Caco-2 (cell line): ENCODE measurements around the gene ALDOB. TPM values are rescaled to one million over a fixed set of nuclear protein-coding genes. Genes with fewer than 3 reads are reported as not detected.

Experiments
- Bru-seq: library from RNA; stranded (reverse); fragments of 400-500 nt; gene quantifications from one replicate; lab custom pipeline; 2021; lab: Mats Ljungman, UMichigan
- BruChase-seq, 2 experiments: library from RNA; stranded (reverse); fragments of 400-500 nt; gene quantifications; one replicate each; lab custom pipeline; 2021; lab: Mats Ljungman, UMichigan
- BruUV-seq: library from RNA; stranded (reverse); fragments of 400-500 nt; replicated peaks from 2 replicates; lab custom pipeline; 2021; lab: Mats Ljungman, UMichigan
- CTCF ChIA-PET: fragments of 300-600 bp; sonication (Branson Sonifier 250); formaldehyde crosslinking; loops from one replicate; lab custom pipeline; 2022; ENCODE audit warnings: antibody characterized with exemption; lab: Charles Lee
- POLR2A ChIA-PET: fragments of 300-600 bp; sonication (Branson Sonifier 250); formaldehyde crosslinking; loops from one replicate; lab custom pipeline; 2022; ENCODE audit warnings: antibody characterized with exemption; lab: Charles Lee
- DNase-seq, 2 experiments: peaks; one replicate each; pipeline versions ENCODE4 v3.0.0 to v3.0.0-alpha.2; 2020 to 2022
- H3K27me3 ChIP-seq: replicated peaks from 2 replicates; pipeline ENCODE4 v1.6.0; 2011; ENCODE audit warnings: low read length; ENCODE audit not compliant: control insufficient read depth, insufficient read depth
- H3K36me3 ChIP-seq: 2 replicates; pipeline ENCODE4 v1.5.1; 2011; ENCODE audit warnings: low read length; ENCODE audit not compliant: control insufficient read depth, insufficient read depth
- H3K4me1 ChIP-seq: fragments of 250-450 bp; sonication (Bioruptor Pico); 2 replicates; pipeline ENCODE4 v1.5.1; 2020; ENCODE audit warnings: mild to moderate bottlenecking
- H3K4me3 ChIP-seq: 2 replicates; pipeline ENCODE4 v1.5.1; 2011; ENCODE audit warnings: low read depth, mild to moderate bottlenecking, control low read depth, low read length
- H3K9me3 ChIP-seq: fragments of 250-450 bp; sonication (Bioruptor Pico); 2 replicates; pipeline ENCODE4 v1.5.1; 2020; ENCODE audit warnings: mild to moderate bottlenecking, moderate library complexity
- H3K27ac Mint-ChIP-seq: one replicate; pipeline ENCODE4 v1.8.0; 2022; ENCODE audit warnings: mixed read lengths; ENCODE audit not compliant: unreplicated experiment
- H3K27me3 Mint-ChIP-seq: one replicate; pipeline ENCODE4 v1.8.0; 2022; ENCODE audit warnings: mixed read lengths; ENCODE audit not compliant: insufficient read depth, unreplicated experiment
- H3K36me3 Mint-ChIP-seq: one replicate; pipeline ENCODE4 v1.8.0; 2022; ENCODE audit warnings: mild to moderate bottlenecking, mixed read lengths; ENCODE audit not compliant: insufficient read depth, unreplicated experiment
- H3K4me1 Mint-ChIP-seq: one replicate; pipeline ENCODE4 v1.8.0; 2022; ENCODE audit warnings: low read depth, mixed read lengths; ENCODE audit not compliant: unreplicated experiment
- H3K4me3 Mint-ChIP-seq: one replicate; pipeline ENCODE4 v1.8.0; 2022; ENCODE audit warnings: mild to moderate bottlenecking, moderate library complexity, mixed read lengths; ENCODE audit not compliant: unreplicated experiment
- H3K9me3 Mint-ChIP-seq: one replicate; pipeline ENCODE4 v1.8.0; 2022; ENCODE audit warnings: mixed read lengths; ENCODE audit not compliant: unreplicated experiment
- intact Hi-C: fragments of 100-400 bp; cut with micrococcal nuclease; formaldehyde crosslinking; loops from one replicate; pipeline ENCODE4 v1.10.0; 2022; ENCODE audit not compliant: unreplicated experiment
- long read RNA-seq: library from polyadenylated mRNA; stranded (forward); transcript quantifications from one replicate; pipeline ENCODE4 v2.0.0, GENCODE V29; 2022
- total RNA-seq: library from RNA; stranded (reverse); gene quantifications from 2 replicates; pipeline ENCODE4 v1.2.3, GENCODE V29; 2022
- TF ChIP-seq, protein P1 (sequence below), 2 experiments: fragments of 200-600 bp in 1 of 2; IDR thresholded peaks; 1 replicate in 1 of 2; 2 replicates in 1 of 2; pipeline versions ENCODE4 v1.5.1 to v1.8.0; 2011 to 2022; ENCODE audit warnings: antibody characterized with exemption in 1 of 2, control low read depth in 1 of 2, inconsistent platforms in 1 of 2, low read depth in 1 of 2, low read length in 1 of 2, mild to moderate bottlenecking in 1 of 2, moderate library complexity in 1 of 2; ENCODE audit not compliant: insufficient read depth in 1 of 2, severe bottlenecking in 1 of 2, unreplicated experiment in 1 of 2

Gene ALDOB
- total RNA-seq = 0.18 TPM in 1 of 2 replicates, not detected in the other
- Bru-seq, nascent RNA = percentile 7 among the genes with signal in this experiment
- percentile 3 among the genes with signal in this experiment for BruChase-seq, experiment 1, labeled RNA remaining after a 2-hour chase
- percentile 8 among the genes with signal in this experiment for BruChase-seq, experiment 2, labeled RNA remaining after a 6-hour chase
- long read RNA-seq, partial matches to known transcripts = 0 of 1 reads
- long read RNA-seq, other reads (novel, unspliced or antisense) = 0 of 1 reads

DNA sequence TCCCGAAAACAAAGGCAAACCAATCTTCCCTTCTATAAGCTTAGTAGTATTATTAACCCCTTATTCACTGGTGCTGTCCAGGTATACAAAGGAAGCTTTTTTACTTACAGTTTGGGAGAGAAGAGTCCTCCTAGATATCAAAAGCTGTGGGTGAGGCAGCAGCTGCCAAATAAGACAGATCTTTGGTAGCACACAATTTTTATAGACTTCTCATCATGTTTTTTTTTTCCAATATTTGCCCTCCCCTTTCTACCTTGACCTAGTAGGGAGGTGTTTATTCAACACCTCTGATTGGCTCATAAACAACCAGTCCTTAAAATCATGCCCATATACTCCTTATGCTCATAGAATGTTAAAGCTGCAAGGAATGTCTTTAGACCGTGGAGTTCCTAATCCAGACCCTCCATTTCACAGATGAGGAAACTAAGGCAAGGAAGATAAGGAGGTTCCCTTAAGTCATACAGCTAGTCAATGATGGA is at the start of gene ALDOB:
ALDOB (minus strand) TSS at position 174 of the 479 bp plus-strand sequence. CDS start 4,887 bp downstream, outside the sequence.
- ChIA-PET CTCF (no interaction called here), POLR2A (no interaction called here)
- peaks cover 3% of the 10 kb centered on the region; the same call in 1 of the 2 replicates for H3K9me3 ChIP-seq
- no peaks in the 10 kb centered on the region for H3K36me3 ChIP-seq
- TF ChIP-seq, protein P1, sequence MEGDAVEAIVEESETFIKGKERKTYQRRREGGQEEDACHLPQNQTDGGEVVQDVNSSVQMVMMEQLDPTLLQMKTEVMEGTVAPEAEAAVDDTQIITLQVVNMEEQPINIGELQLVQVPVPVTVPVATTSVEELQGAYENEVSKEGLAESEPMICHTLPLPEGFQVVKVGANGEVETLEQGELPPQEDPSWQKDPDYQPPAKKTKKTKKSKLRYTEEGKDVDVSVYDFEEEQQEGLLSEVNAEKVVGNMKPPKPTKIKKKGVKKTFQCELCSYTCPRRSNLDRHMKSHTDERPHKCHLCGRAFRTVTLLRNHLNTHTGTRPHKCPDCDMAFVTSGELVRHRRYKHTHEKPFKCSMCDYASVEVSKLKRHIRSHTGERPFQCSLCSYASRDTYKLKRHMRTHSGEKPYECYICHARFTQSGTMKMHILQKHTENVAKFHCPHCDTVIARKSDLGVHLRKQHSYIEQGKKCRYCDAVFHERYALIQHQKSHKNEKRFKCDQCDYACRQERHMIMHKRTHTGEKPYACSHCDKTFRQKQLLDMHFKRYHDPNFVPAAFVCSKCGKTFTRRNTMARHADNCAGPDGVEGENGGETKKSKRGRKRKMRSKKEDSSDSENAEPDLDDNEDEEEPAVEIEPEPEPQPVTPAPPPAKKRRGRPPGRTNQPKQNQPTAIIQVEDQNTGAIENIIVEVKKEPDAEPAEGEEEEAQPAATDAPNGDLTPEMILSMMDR (IDR thresholded peaks at IDR 0.05; ENCODE audit: insufficient read depth in 1 of 2, low read depth in 1 of 2, low read length in 1 of 2, severe bottlenecking in 1 of 2, unreplicated experiment in 1 of 2) = no peak
- intact Hi-C loops = no loop called here
- BruUV-seq = no TSS peak
- peaks cover 19% of the 10 kb centered on the region for H3K4me1 Mint-ChIP-seq
- H3K9me3 Mint-ChIP-seq = no peaks in the 10 kb centered on the region
- no peak for DNase-seq
- H3K4me3 ChIP-seq = no peak within 1 kb of the TSS
- H3K36me3 Mint-ChIP-seq = no peaks in the 10 kb centered on the region
- H3K4me3 Mint-ChIP-seq = no peak within 1 kb of the TSS
- H3K27ac Mint-ChIP-seq = no peak within 1 kb of the TSS
- no peaks in the 10 kb centered on the region for H3K27me3 ChIP-seq
- peaks cover 15% of the 10 kb centered on the region for H3K4me1 ChIP-seq
- no peaks in the 10 kb centered on the region for H3K27me3 Mint-ChIP-seq

DNA sequence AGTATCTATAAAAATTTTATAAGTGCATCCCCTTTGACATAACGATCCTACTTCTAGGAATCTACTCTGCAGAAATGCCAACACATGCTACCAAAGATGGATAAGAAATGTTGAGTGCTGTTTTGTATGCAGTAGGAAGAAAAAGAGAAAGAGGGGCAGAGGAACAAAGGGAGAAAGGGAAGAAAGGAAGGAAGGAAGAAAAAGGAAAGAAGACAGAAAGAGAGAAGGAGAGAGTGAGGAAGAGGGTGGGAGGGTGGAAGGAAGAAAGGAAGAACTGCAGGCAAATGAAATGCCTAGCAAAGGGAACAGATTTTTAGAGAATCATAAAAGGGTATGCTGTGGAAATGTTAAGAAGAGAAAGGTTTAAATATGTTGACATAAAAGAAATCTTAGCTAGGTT is 48.5 kb upstream of the ALDOB start:
- no TSS peak for BruUV-seq
- no peak overlapping the region for H3K4me3 Mint-ChIP-seq
- ChIA-PET POLR2A (no interaction called here), CTCF (interaction anchor here (0.7 kb wide), 1 partner anchor 35 kb away, joined by 3 read pairs; no protein-coding TSS in a partner anchor)
- H3K36me3 ChIP-seq = no peaks in the 10 kb centered on the region
- no peak overlapping the region for H3K27ac Mint-ChIP-seq
- no peaks in the 10 kb centered on the region for H3K9me3 Mint-ChIP-seq
- TF ChIP-seq, protein P1 (IDR thresholded peaks at IDR 0.05; ENCODE audit: insufficient read depth in 1 of 2, low read depth in 1 of 2, low read length in 1 of 2, severe bottlenecking in 1 of 2, unreplicated experiment in 1 of 2) = no peak
- intact Hi-C loops = no loop called here
- H3K4me3 ChIP-seq = no peak overlapping the region
- H3K36me3 Mint-ChIP-seq = no peaks in the 10 kb centered on the region
- H3K4me1 ChIP-seq = peaks cover 4% of the 10 kb centered on the region
- no peaks in the 10 kb centered on the region; the same call in 1 of the 2 replicates for H3K27me3 ChIP-seq
- peaks cover 10% of the 10 kb centered on the region for H3K27me3 Mint-ChIP-seq
- no peaks in the 10 kb centered on the region for H3K9me3 ChIP-seq
- H3K4me1 Mint-ChIP-seq = peaks cover 6% of the 10 kb centered on the region
- no peak for DNase-seq

DNA sequence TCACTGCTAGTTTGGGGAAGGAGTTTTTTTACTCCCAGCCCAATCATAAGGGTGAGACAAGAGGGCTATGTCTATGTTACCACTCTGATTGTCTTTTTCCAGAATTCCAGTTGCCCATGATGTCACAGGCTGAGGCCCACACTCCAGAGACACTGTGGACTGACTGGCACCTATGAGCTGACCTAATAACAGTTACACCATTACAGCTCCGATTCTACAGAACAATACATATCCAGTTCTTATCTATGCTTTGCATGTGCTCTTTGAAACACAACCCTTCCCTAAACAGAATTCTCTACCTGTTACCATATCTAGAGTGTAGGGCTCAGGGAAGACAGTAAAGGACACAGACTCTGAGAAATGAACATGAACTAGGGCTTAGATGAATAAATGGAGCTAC is 45.7 kb upstream of the ALDOB start:
- H3K36me3 Mint-ChIP-seq = no peaks in the 10 kb centered on the region
- TF ChIP-seq, protein P1 (IDR thresholded peaks at IDR 0.05; ENCODE audit: insufficient read depth in 1 of 2, low read depth in 1 of 2, low read length in 1 of 2, severe bottlenecking in 1 of 2, unreplicated experiment in 1 of 2) = no peak
- H3K27ac Mint-ChIP-seq = no peak overlapping the region
- BruUV-seq = no TSS peak
- H3K4me1 Mint-ChIP-seq = no peaks in the 10 kb centered on the region
- Histone ChIP-seq H3K4me1 (no peaks in the 10 kb centered on the region), H3K27me3 (no peaks in the 10 kb centered on the region; the same call in 1 of the 2 replicates), H3K9me3 (no peaks in the 10 kb centered on the region), H3K4me3 (no peak overlapping the region), H3K36me3 (no peaks in the 10 kb centered on the region)
- ChIA-PET CTCF (interaction anchor here (1.6 kb wide), 1 partner anchor 23 kb away, joined by 3 read pairs; no protein-coding TSS in a partner anchor), POLR2A (no interaction called here)
- no peaks in the 10 kb centered on the region for H3K9me3 Mint-ChIP-seq
- H3K27me3 Mint-ChIP-seq = peaks cover 10% of the 10 kb centered on the region
- intact Hi-C loops = no loop called here
- no peak for DNase-seq
- H3K4me3 Mint-ChIP-seq = no peak overlapping the region
